SU-DHL-6 (cell line): ENCODE measurements around the gene AMN.

Source experiments
- H2AFZ ChIP-seq: fragments of 200-600 bp; sonication (generic); 2 replicates; pipeline ENCODE4 v1.6.1; 2014; ENCODE audit warnings: low read depth, mild to moderate bottlenecking, moderate library complexity, mixed read lengths, antibody characterized with exemption, low read length; ENCODE audit not compliant: severe bottlenecking
- H3F3A ChIP-seq: fragments of 200-600 bp; shearing (Covaris generic); 2 replicates; pipeline ENCODE4 v1.6.0; 2016; ENCODE audit warnings: antibody characterized with exemption, mild to moderate bottlenecking; ENCODE audit not compliant: insufficient read depth
- H3K27ac ChIP-seq: fragments of 200-600 bp; sonication (generic); 2 replicates; pipeline ENCODE4 v1.5.1; 2016; ENCODE audit warnings: low read depth, mild to moderate bottlenecking, low read length, moderate library complexity, mixed read lengths
- H3K27me3 ChIP-seq: fragments of 200-600 bp; sonication (generic), shearing (Covaris generic); 2 replicates; pipeline ENCODE4 v1.6.0; 2014; ENCODE audit warnings: mild to moderate bottlenecking, low read length
- H3K36me3 ChIP-seq: fragments of 200-600 bp; sonication (generic); 2 replicates; pipeline ENCODE4 v1.6.1; 2014; ENCODE audit warnings: mild to moderate bottlenecking, low read length, mixed read lengths
- H3K4me2 ChIP-seq: fragments of 300-600, 200-600 bp; shearing (Covaris generic), sonication (generic); 2 replicates; pipeline ENCODE4 v1.6.0; 2014; ENCODE audit warnings: low read length, low read depth, mild to moderate bottlenecking; ENCODE audit not compliant: poor library complexity, severe bottlenecking
- H3K4me3 ChIP-seq: fragments of 200-600 bp; sonication (generic); 2 replicates; pipeline ENCODE4 v1.5.1; 2014; ENCODE audit warnings: antibody characterized with exemption, low read length, mild to moderate bottlenecking, mixed read lengths; ENCODE audit not compliant: insufficient read depth, poor library complexity, severe bottlenecking
- H3K79me2 ChIP-seq: fragments of 200-600 bp; sonication (generic); 2 replicates; pipeline ENCODE4 v1.6.1; 2014; ENCODE audit warnings: mild to moderate bottlenecking, low read length, moderate library complexity; ENCODE audit not compliant: insufficient read depth
- H3K9ac ChIP-seq: fragments of 200-600 bp; sonication (generic); 2 replicates; pipeline ENCODE4 v1.7.0; 2014; ENCODE audit warnings: mild to moderate bottlenecking, low read length
- H3K9me2 ChIP-seq: fragments of 200-600 bp; sonication (generic); replicated peaks from 2 replicates; pipeline ENCODE4 v1.6.1; 2014; ENCODE audit warnings: low read length; ENCODE audit not compliant: insufficient read depth
- H3K9me3 ChIP-seq: fragments of 200-600 bp; sonication (generic); 2 replicates; pipeline ENCODE4 v1.6.1; 2014; ENCODE audit warnings: low read length, mixed read lengths; ENCODE audit not compliant: insufficient read depth
- H4K20me1 ChIP-seq: fragments of 200-600 bp; sonication (generic); 2 replicates; pipeline ENCODE4 v1.6.1; 2014; ENCODE audit warnings: low read depth, mild to moderate bottlenecking, antibody characterized with exemption, low read length, moderate library complexity, mixed read lengths
- EZH2phosphoT487 ChIP-seq: fragments of 200-600 bp; sonication (generic), shearing (Covaris generic); conservative IDR thresholded peaks from 2 replicates; pipeline ENCODE4 v1.6.1; 2018; ENCODE audit warnings: mild to moderate bottlenecking, antibody characterized with exemption, low read length, moderate library complexity, mixed read lengths
- TF ChIP-seq, protein P1 (sequence below): fragments of 200-600 bp; sonication (generic); IDR thresholded peaks from one replicate; pipeline ENCODE4 v1.5.1; 2017; ENCODE audit warnings: antibody characterized with exemption, mild to moderate bottlenecking, low read length, moderate library complexity; ENCODE audit not compliant: insufficient read depth, poor library complexity, severe bottlenecking

The AMN gene

DNA sequence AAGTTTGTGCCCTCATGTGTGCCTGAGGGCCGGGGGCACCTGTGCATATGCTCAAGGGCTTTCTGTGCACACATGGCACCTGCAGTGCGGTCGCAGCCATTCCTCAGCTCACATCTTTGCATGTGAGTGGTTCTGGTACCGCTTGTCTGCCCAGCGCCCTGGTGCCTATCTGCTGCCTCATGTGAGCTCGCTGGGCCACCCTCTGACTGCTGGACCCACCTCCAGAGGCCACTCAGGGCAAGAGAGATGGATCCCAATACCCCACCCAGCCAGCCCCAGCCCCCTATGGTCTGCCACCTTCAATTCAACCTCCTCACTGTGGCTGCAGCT lies 5.4 kb upstream of the AMN start:
- no peaks in the 10 kb centered on the region for H3K79me2 ChIP-seq
- H3K9me2 ChIP-seq = no peaks in the 10 kb centered on the region
- no peaks in the 10 kb centered on the region for H3K36me3 ChIP-seq
- no peak overlapping the region for H3K4me3 ChIP-seq
- H3K9ac ChIP-seq = no peak overlapping the region
- no peaks in the 10 kb centered on the region for H3K27me3 ChIP-seq
- H4K20me1 ChIP-seq = no peaks in the 10 kb centered on the region
- H3K9me3 ChIP-seq = no peaks in the 10 kb centered on the region
- TF ChIP-seq, protein P1, sequence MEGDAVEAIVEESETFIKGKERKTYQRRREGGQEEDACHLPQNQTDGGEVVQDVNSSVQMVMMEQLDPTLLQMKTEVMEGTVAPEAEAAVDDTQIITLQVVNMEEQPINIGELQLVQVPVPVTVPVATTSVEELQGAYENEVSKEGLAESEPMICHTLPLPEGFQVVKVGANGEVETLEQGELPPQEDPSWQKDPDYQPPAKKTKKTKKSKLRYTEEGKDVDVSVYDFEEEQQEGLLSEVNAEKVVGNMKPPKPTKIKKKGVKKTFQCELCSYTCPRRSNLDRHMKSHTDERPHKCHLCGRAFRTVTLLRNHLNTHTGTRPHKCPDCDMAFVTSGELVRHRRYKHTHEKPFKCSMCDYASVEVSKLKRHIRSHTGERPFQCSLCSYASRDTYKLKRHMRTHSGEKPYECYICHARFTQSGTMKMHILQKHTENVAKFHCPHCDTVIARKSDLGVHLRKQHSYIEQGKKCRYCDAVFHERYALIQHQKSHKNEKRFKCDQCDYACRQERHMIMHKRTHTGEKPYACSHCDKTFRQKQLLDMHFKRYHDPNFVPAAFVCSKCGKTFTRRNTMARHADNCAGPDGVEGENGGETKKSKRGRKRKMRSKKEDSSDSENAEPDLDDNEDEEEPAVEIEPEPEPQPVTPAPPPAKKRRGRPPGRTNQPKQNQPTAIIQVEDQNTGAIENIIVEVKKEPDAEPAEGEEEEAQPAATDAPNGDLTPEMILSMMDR = no peak
- TF ChIP-seq EZH2phosphoT487 = no peak
- peak overlapping the region; percentile 24 for H3K4me2 ChIP-seq
- peak overlapping the region; percentile 62 for H3K27ac ChIP-seq
- H2AFZ ChIP-seq = no peak overlapping the region
- H3F3A ChIP-seq = no peaks in the 10 kb centered on the region

DNA sequence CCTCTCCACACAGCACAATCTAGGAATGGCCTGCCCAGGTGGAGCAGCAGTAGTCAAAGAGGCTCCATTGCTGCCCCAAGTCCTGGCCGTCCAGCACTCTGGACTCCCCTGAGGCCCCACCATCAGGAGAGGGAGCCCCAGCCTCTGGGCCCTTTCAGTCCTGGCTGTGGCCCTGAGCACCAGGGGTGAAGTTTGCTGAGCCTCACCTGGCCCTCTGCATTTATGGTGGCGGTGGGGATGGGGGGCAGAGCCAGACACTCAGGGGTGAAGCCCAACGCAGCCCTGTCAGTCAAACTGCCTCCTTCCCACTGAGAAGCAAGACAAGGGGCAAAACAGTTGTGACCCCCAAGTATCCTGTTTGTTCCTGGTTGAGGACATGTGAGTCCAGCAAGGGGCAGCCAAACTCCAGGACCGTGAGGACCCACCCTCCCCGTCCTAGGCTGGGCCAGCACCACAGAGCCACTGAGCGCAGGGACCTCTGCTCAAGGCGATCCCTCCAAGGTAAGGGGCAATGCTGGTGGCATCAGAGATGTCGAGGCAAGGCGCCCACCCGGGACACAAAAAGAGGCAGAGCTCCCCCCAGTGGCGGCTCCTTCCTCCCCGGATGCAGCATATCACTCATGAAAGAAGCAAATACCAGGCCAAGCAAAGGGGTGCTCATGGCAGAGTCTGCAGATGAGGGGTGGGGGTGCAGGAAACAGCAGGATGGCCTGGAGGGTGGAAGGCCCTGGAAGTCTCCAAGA lies 4.8 kb upstream of the AMN start:
- TF ChIP-seq EZH2phosphoT487 = no peak
- TF ChIP-seq, protein P1 = peak; percentile 70
- H3K36me3 ChIP-seq = no peaks in the 10 kb centered on the region
- no peak overlapping the region for H3K4me3 ChIP-seq
- H3F3A ChIP-seq = no peaks in the 10 kb centered on the region
- H2AFZ ChIP-seq = no peak overlapping the region
- no peaks in the 10 kb centered on the region for H4K20me1 ChIP-seq
- H3K9me3 ChIP-seq = no peaks in the 10 kb centered on the region
- peak overlapping the region; percentile 24 for H3K4me2 ChIP-seq
- H3K27me3 ChIP-seq = no peaks in the 10 kb centered on the region
- H3K9ac ChIP-seq = no peak overlapping the region
- peak overlapping the region; percentile 62 for H3K27ac ChIP-seq
- no peaks in the 10 kb centered on the region for H3K9me2 ChIP-seq
- no peaks in the 10 kb centered on the region for H3K79me2 ChIP-seq

DNA sequence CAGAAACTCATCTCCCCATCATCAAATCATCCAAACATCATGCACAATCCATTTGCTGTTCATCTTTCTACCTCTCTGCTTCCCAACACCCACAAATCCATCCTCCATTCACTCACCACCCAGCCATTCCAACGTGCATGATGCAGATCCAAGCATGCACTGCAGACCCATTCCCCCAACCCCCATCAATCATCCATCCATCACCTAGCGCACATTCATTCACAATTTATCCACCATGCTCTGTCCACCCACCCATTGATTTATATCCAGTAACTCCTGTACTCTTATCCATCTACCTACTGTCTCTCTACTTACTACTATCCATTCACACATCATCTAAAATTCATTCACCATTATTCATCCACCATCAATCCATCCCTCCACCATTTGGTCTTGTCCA lies 4.0 kb upstream of the AMN start:
- H3F3A ChIP-seq = no peaks in the 10 kb centered on the region
- H3K9ac ChIP-seq = no peak overlapping the region
- H3K79me2 ChIP-seq = no peaks in the 10 kb centered on the region
- H4K20me1 ChIP-seq = no peaks in the 10 kb centered on the region
- H3K27me3 ChIP-seq = no peaks in the 10 kb centered on the region
- H3K36me3 ChIP-seq = no peaks in the 10 kb centered on the region
- H3K9me2 ChIP-seq = no peaks in the 10 kb centered on the region
- H3K27ac ChIP-seq = no peak overlapping the region
- H2AFZ ChIP-seq = no peak overlapping the region
- TF ChIP-seq EZH2phosphoT487 = no peak
- TF ChIP-seq, protein P1 = no peak
- no peaks in the 10 kb centered on the region for H3K9me3 ChIP-seq
- no peak overlapping the region for H3K4me3 ChIP-seq
- no peak overlapping the region for H3K4me2 ChIP-seq
